ENCODE measurements around the gene ASCC1. TPM values are rescaled to one million over a fixed set of nuclear protein-coding genes. Genes with fewer than 3 reads are reported as not detected.

The ASCC1 gene
- total RNA-seq, 1 donor from 2014 or later: 38.5 TPM

- no peaks in the 10 kb centered on the region for H3K27me3 ChIP-seq
- intact Hi-C loops (cut with DNase I): no loop called here
- H3K4me3 ChIP-seq: no peak overlapping the region
- H3K27ac ChIP-seq: peak overlapping the region; percentile 98
- no peak for DNase-seq (ENCODE audit: extremely low spot score in 2 of 2)
- H3K4me1 ChIP-seq: peaks cover 97% of the 10 kb centered on the region
- no peaks in the 10 kb centered on the region for H3K9me3 ChIP-seq
- H3K36me3 ChIP-seq: no peaks in the 10 kb centered on the region
- TF ChIP-seq POLR2AphosphoS5 (IDR thresholded peaks at IDR 0.05; ENCODE audit: insufficient read depth in 1 of 2, low read depth in 1 of 2): no peak
- TF ChIP-seq POLR2A (IDR thresholded peaks at IDR 0.05): no peak
- TF ChIP-seq CTCF (IDR thresholded peaks at IDR 0.05): no peak
Observed at GRCh38 chr10:72245949-72246525, 30.0 kb upstream of the ASCC1 start.

- Histone ChIP-seq H3K36me3 (no peaks in the 10 kb centered on the region), H3K27ac (peak overlapping the region; percentile 98), H3K27me3 (no peaks in the 10 kb centered on the region), H3K4me3 (no peak overlapping the region), H3K4me1 (peaks cover 82% of the 10 kb centered on the region), H3K9me3 (no peaks in the 10 kb centered on the region)
- TF ChIP-seq POLR2AphosphoS5 (IDR thresholded peaks at IDR 0.05; ENCODE audit: insufficient read depth in 1 of 2, low read depth in 1 of 2) (no peak), CTCF (IDR thresholded peaks at IDR 0.05) (no peak), POLR2A (IDR thresholded peaks at IDR 0.05) (no peak)
- no peak for DNase-seq (ENCODE audit: extremely low spot score in 2 of 2)
- intact Hi-C loops (cut with DNase I): no loop called here
Observed at GRCh38 chr10:72244573-72245038, 28.5 kb upstream of the ASCC1 start.

- intact Hi-C loops (cut with DNase I): no loop called here
- TF ChIP-seq CTCF (IDR thresholded peaks at IDR 0.05) (peak in 2 of 3 experiments; percentile 20 to 24), POLR2AphosphoS5 (IDR thresholded peaks at IDR 0.05; ENCODE audit: insufficient read depth in 1 of 2, low read depth in 1 of 2) (peak; percentile 27 to 88), POLR2A (IDR thresholded peaks at IDR 0.05) (no peak)
- no peak overlapping the region for H3K4me3 ChIP-seq
- no peaks in the 10 kb centered on the region for H3K27me3 ChIP-seq
- peak overlapping the region; percentile 98 for H3K27ac ChIP-seq
- no peaks in the 10 kb centered on the region for H3K36me3 ChIP-seq
- DNase-seq (ENCODE audit: extremely low spot score in 2 of 2): peak in 1 of 2 donors; percentile 95
- H3K4me1 ChIP-seq: peaks cover 75% of the 10 kb centered on the region
- H3K9me3 ChIP-seq: no peaks in the 10 kb centered on the region
Observed at GRCh38 chr10:72243822-72244437, 27.9 kb upstream of the ASCC1 start.

GRCh38 chr10:72242675-72243074 lies 26.6 kb upstream of the ASCC1 start:
- Histone ChIP-seq H3K4me1 (peaks cover 63% of the 10 kb centered on the region), H3K27ac (peak overlapping the region; percentile 98), H3K4me3 (no peak overlapping the region), H3K36me3 (no peaks in the 10 kb centered on the region), H3K9me3 (no peaks in the 10 kb centered on the region), H3K27me3 (no peaks in the 10 kb centered on the region)
- intact Hi-C loops (cut with DNase I): no loop called here
- TF ChIP-seq CTCF (IDR thresholded peaks at IDR 0.05) (no peak), POLR2AphosphoS5 (IDR thresholded peaks at IDR 0.05; ENCODE audit: insufficient read depth in 1 of 2, low read depth in 1 of 2) (peak; percentile 58 to 67)
- DNase-seq (ENCODE audit: extremely low spot score in 2 of 2): no peak

GRCh38 chr10:72241691-72242252 lies 25.7 kb upstream of the ASCC1 start:
- no peak for DNase-seq (ENCODE audit: extremely low spot score in 2 of 2)
- Histone ChIP-seq H3K27me3 (no peaks in the 10 kb centered on the region), H3K4me3 (no peak overlapping the region), H3K36me3 (peaks cover 0 to 3% of the 10 kb centered on the region in 2 donors), H3K27ac (peak overlapping the region; percentile 98), H3K4me1 (peaks cover 54% of the 10 kb centered on the region), H3K9me3 (no peaks in the 10 kb centered on the region)
- TF ChIP-seq POLR2AphosphoS5 (IDR thresholded peaks at IDR 0.05; ENCODE audit: insufficient read depth in 1 of 2, low read depth in 1 of 2): no peak
- TF ChIP-seq CTCF (IDR thresholded peaks at IDR 0.05): no peak
- TF ChIP-seq POLR2A (IDR thresholded peaks at IDR 0.05): no peak
- intact Hi-C loops (cut with DNase I): no loop called here
